Left lung (tissue), 10 donors: ENCODE measurements around the gene BMPR1A. TPM values are rescaled to one million over a fixed set of nuclear protein-coding genes. Genes with fewer than 3 reads are reported as not detected.

Experiments
- ATAC-seq: fragments of 200-7000 bp; cut with Tn5 transposase; one replicate; pipeline ENCODE4 v1.9.1; 2020; ENCODE audit warnings: moderate library complexity
- DNase-seq, 4 donors: peaks; one replicate each; pipeline ENCODE4 v3.0.0-alpha.2; 2013 to 2020
- H3K27ac ChIP-seq, 2 donors: fragments of 200-600 bp; sonication (generic) in 1 of 2; one replicate each; pipeline versions ENCODE4 v1.5.0 to v1.8.0; 2020 to 2021
- H3K27me3 ChIP-seq, 2 donors: fragments of 200-600 bp; sonication (generic) in 1 of 2; one replicate each; pipeline versions ENCODE4 v1.5.0 to v1.8.0; 2020 to 2021
- H3K36me3 ChIP-seq, 2 donors: fragments of 200-600 bp; sonication (generic) in 1 of 2; one replicate each; pipeline versions ENCODE4 v1.5.0 to v1.8.0; 2020 to 2021
- H3K4me1 ChIP-seq, 2 donors: fragments of 200-600 bp; one replicate each; pipeline ENCODE4 v1.8.0; 2021
- H3K4me3 ChIP-seq, 2 donors: fragments of 200-600 bp; sonication (generic) in 1 of 2; one replicate each; pipeline versions ENCODE4 v1.5.0 to v1.8.0; 2020 to 2021; ENCODE audit warnings: mild to moderate bottlenecking in 1 of 2
- H3K9me3 ChIP-seq, 2 donors: fragments of 200-600 bp; sonication (generic) in 1 of 2; one replicate each; pipeline versions ENCODE4 v1.5.0 to v1.8.0; 2020 to 2021
- intact Hi-C, 2 donors: fragments of 100-400 bp; cut with DNase I; formaldehyde crosslinking; loops; one replicate each; pipeline versions ENCODE4 v1.11.2 to v1.14.2; 2022
- polyA plus RNA-seq, 6 donors: library from polyadenylated mRNA; unstranded; fragments of 120-200 nt; gene quantifications; one replicate each; pipeline ENCODE4 v1.2.1, GENCODE V29; 2013; ENCODE audit not compliant: insufficient read length in 6 of 6
- total RNA-seq, 2 donors: library from RNA; stranded (reverse); fragmentation: NEBNext Ultra II Directional; extraction: Animal tissue kit (Norgen Biotek cat#: 25700); gene quantifications; one replicate each; pipeline ENCODE4 v1.2.1, GENCODE V29; 2021
- TF ChIP-seq, protein P1 (sequence below), 2 donors: fragments of 200-600 bp; sonication (generic) in 1 of 2; IDR thresholded peaks; one replicate each; pipeline versions ENCODE4 v1.5.0 to v1.8.0; 2021; ENCODE audit warnings: antibody characterized with exemption in 2 of 2
- donor health status: DM: no; HTN: yes; CAD: no.
- donor health status: DM: no; HTN: no; CAD: no.

BMPR1A gene
- total and polyA plus RNA-seq, 8 donors = 33.4 to 87.2 (median 72.9) TPM

DNA sequence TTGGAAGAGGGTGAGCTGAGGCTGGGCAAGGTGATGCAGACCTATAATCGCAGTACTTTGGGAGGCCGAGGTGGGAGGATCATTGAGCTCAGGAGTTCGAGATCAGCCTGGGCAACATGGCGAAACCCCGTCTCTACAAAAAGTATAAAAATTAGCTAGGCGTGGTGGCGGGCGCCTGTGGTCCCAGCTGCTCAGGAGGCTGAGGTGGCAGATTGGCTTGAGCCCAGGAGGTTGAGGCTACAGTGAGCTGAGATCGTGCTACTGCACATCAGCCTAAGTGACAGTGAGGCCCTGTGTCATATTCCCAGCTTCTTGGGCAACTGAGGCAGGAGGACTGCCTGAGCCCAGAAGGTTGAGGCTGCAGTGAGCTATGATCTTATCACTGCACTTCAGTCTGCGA lies 13.6 kb downstream of the BMPR1A start:
- H3K9me3 ChIP-seq = no peaks in the 10 kb centered on the region
- TF ChIP-seq, protein P1, sequence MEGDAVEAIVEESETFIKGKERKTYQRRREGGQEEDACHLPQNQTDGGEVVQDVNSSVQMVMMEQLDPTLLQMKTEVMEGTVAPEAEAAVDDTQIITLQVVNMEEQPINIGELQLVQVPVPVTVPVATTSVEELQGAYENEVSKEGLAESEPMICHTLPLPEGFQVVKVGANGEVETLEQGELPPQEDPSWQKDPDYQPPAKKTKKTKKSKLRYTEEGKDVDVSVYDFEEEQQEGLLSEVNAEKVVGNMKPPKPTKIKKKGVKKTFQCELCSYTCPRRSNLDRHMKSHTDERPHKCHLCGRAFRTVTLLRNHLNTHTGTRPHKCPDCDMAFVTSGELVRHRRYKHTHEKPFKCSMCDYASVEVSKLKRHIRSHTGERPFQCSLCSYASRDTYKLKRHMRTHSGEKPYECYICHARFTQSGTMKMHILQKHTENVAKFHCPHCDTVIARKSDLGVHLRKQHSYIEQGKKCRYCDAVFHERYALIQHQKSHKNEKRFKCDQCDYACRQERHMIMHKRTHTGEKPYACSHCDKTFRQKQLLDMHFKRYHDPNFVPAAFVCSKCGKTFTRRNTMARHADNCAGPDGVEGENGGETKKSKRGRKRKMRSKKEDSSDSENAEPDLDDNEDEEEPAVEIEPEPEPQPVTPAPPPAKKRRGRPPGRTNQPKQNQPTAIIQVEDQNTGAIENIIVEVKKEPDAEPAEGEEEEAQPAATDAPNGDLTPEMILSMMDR (IDR thresholded peaks at IDR 0.05) = no peak
- H3K4me1 ChIP-seq = peaks cover 0 to 6% of the 10 kb centered on the region in 2 donors
- DNase-seq (no peak), ATAC-seq (no peak)
- peaks cover 0 to 38% of the 10 kb centered on the region in 2 donors for H3K27me3 ChIP-seq
- no peak overlapping the region for H3K4me3 ChIP-seq
- no peaks in the 10 kb centered on the region for H3K36me3 ChIP-seq
- no peak overlapping the region for H3K27ac ChIP-seq
- intact Hi-C loops = no loop called here

DNA sequence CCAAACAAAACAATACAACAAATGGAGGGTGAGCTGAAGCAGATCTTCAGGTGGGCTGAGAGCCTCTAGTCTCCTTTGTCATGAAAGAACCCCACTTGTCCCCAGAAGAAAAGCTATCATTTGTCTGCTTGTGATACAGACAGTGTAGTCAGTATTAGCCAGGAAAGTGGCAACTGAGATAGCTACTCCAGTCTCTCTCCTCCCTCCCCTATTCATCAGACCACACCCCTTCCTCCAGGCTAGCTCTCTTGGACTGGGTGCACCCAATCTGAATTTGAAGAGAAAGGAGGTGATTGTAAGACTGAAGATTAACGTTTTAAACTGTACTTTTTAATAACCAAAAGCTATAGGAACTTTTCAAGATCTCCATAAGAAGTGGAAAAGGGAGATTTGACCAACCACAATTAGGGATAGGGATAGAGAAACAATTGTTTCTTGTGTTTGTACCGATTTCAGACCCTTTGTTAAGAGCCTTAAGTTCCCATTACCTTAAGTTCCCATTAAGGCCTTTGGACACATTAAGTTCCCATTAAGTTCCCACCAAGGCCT lies 14.1 kb downstream of the BMPR1A start:
- Histone ChIP-seq H3K27ac (no peak overlapping the region), H3K9me3 (no peaks in the 10 kb centered on the region), H3K4me1 (peaks cover 0 to 4% of the 10 kb centered on the region in 2 donors), H3K4me3 (no peak overlapping the region), H3K27me3 (peaks cover 0 to 38% of the 10 kb centered on the region in 2 donors), H3K36me3 (no peaks in the 10 kb centered on the region)
- intact Hi-C loops = no loop called here
- TF ChIP-seq, protein P1 (IDR thresholded peaks at IDR 0.05) = no peak
- peak; percentile 81 for ATAC-seq
- DNase-seq = no peak

DNA sequence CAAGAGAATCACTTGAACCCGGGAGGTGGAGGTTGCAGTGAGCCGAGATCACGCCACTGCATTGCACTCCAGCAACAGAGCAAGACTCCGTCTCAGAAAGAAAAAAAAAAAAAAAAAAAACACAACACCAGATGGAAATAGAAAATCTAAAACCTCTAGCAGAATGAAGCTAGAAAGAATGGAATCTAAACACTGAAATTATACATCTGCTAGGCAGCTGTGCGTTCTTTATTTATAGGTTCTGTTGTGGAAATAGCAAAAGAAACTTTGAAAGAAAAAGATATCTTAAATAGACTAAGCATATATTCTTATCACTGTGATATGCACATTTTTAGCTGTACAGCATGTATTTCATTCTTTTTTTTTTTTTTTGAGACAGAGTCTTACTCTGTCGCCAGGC lies 17.1 kb downstream of the BMPR1A start:
- Histone ChIP-seq H3K9me3 (no peaks in the 10 kb centered on the region), H3K27ac (no peak overlapping the region), H3K4me3 (no peak overlapping the region), H3K27me3 (peaks cover 0 to 15% of the 10 kb centered on the region in 2 donors), H3K36me3 (no peaks in the 10 kb centered on the region), H3K4me1 (peaks cover 0 to 3% of the 10 kb centered on the region in 2 donors)
- intact Hi-C loops = no loop called here
- DNase-seq = peak in 2 of 4 donors; percentile 45 to 67
- TF ChIP-seq, protein P1 (IDR thresholded peaks at IDR 0.05) = no peak
- ATAC-seq = no peak

DNA sequence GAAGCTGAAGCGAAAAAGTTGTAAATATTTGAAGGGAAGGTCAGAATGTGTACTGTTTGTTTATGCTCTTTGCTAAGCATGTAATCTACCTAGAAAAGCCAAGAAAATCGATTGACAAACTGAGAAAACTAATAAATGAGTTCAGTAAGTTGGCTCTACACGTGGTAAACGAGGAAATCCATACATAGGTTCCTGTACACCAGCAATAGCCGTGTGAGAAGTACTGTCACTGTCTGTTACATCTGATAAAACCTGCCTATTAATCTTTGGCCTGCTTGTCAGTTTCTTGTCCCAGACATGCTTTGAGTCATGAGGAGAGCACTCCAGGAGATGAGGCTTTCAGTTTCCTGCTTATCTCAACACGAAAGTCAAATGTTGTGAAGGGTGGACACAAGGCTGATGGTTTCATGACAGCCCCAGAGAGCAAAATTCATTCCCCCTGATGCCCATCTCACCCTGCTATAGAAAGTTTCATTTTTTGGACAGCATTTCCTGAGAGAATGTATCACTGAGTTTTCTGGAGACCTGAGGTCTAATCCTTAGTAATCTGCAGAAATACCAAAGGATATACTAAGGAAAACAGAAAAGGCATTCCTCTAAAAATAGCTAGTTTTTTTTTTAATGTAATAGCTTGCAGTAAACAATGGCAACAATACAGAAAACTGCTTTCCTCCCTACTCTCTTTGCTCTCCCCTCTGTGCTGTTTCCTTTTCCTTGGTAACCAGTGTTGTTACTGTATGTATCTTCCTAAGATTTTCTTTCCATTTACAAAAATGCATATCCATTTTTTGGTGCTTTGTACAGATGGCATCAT lies 18.8 kb downstream of the BMPR1A start:
- peaks cover 0 to 7% of the 10 kb centered on the region in 2 donors for H3K27me3 ChIP-seq
- H3K36me3 ChIP-seq = no peaks in the 10 kb centered on the region
- DNase-seq (no peak), ATAC-seq (peak; percentile 59)
- TF ChIP-seq, protein P1 (IDR thresholded peaks at IDR 0.05) = no peak
- peaks cover 0 to 3% of the 10 kb centered on the region in 2 donors for H3K4me1 ChIP-seq
- intact Hi-C loops = no loop called here
- no peak overlapping the region for H3K4me3 ChIP-seq
- H3K9me3 ChIP-seq = no peaks in the 10 kb centered on the region
- no peak overlapping the region for H3K27ac ChIP-seq

DNA sequence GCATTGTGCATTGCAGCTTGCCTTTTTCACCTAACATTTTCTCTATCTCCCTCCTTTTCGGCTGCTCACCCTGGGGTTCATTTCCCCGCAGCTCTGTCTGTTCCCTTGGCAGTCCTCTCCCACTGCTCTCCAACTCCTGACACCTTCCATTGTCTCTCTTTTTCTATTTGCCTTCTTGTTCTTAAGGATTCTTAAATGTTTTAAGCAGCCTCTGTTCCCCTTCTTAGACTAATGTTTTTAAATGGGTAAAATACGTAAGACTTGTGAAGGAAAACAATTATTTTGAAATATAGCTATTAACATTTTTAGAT lies 19.4 kb downstream of the BMPR1A start:
- Histone ChIP-seq H3K27me3 (peaks cover 0 to 6% of the 10 kb centered on the region in 2 donors), H3K4me3 (no peak overlapping the region), H3K4me1 (peaks cover 0 to 3% of the 10 kb centered on the region in 2 donors), H3K9me3 (no peaks in the 10 kb centered on the region), H3K27ac (no peak overlapping the region), H3K36me3 (no peaks in the 10 kb centered on the region)
- ATAC-seq (peak; percentile 53), DNase-seq (no peak)
- intact Hi-C loops = no loop called here
- TF ChIP-seq, protein P1 (IDR thresholded peaks at IDR 0.05) = no peak
